Liver (tissue), 3 donors: Measurements from ENCODE around the gene CPNE5.

Experiments used
- ATF3 ChIP-seq: IDR thresholded peaks from 2 replicates; pipeline ENCODE4 v1.6.1; 2016; ENCODE audit warnings: antibody characterized with exemption
- CTCF ChIP-seq: fragments of 150-350 bp; IDR thresholded peaks from 2 replicates; pipeline ENCODE4 v1.5.1; 2017; ENCODE audit warnings: improper control_type of control experiment, low read depth, low read length; ENCODE audit not compliant: missing input control
- FOXA1 ChIP-seq: IDR thresholded peaks from 2 replicates; pipeline ENCODE4 v1.6.1; 2016; ENCODE audit warnings: antibody characterized with exemption
- JUND ChIP-seq, 2 donors: IDR thresholded peaks; 2 replicates each; pipeline ENCODE4 v1.6.1; 2016; ENCODE audit warnings: antibody characterized with exemption in 2 of 2
- MAX ChIP-seq: IDR thresholded peaks from 2 replicates; pipeline ENCODE4 v1.6.1; 2016; ENCODE audit warnings: antibody characterized with exemption
- REST ChIP-seq: IDR thresholded peaks from 2 replicates; pipeline ENCODE4 v1.6.1; 2016; ENCODE audit warnings: antibody characterized with exemption, mild to moderate bottlenecking
- TAF1 ChIP-seq: conservative IDR thresholded peaks from 2 replicates; pipeline ENCODE4 v1.6.1; 2016; ENCODE audit warnings: antibody characterized with exemption, mild to moderate bottlenecking
- donor health status: healthy.
- donor health status: healthy.

GRCh38 chr6:36717231-36717825 is 121.9 kb downstream of the CPNE5 start:
- TF ChIP-seq REST (no peak), CTCF (no peak), MAX (no peak), TAF1 (no peak), ATF3 (no peak), JUND (IDR thresholded peaks at IDR 0.05) (no peak), FOXA1 (no peak)
